Islet of Langerhans (tissue), 1 donor: ENCODE data around the gene LZTR1.

Experiments
- FAIRE-seq: peaks from one replicate; lab custom pipeline; 2011; peaks lifted over from hg19 to GRCh38; lab: Jason Lieb, UNC

The LZTR1 gene

DNA sequence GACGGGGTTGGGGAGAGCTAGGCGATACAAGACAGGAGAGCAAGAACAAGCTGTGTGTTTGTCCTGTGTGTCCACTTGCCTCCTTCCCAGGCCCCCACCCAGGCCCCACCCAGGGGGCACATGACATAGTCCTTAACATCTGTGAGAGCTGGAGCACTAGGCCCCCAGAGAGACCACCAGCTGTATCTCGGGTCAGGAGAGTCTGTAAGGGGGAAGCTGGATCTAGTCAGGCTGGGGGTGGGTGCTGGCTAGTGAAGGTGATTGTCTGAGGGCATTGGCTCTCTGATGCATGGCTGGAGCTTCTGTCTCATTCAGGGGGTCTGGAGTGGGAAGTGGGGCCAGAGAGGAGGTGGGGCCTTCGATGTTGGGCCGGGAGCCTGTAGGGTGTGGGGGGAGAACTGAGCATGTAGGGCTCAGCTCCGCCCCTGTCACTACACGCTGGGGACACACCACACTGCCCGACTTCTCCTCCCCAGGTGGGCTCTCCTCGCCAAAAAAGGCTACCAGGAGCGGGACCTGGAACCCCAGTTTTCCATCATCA is 33.4 kb downstream of the LZTR1 start:
- no peak for FAIRE-seq

DNA sequence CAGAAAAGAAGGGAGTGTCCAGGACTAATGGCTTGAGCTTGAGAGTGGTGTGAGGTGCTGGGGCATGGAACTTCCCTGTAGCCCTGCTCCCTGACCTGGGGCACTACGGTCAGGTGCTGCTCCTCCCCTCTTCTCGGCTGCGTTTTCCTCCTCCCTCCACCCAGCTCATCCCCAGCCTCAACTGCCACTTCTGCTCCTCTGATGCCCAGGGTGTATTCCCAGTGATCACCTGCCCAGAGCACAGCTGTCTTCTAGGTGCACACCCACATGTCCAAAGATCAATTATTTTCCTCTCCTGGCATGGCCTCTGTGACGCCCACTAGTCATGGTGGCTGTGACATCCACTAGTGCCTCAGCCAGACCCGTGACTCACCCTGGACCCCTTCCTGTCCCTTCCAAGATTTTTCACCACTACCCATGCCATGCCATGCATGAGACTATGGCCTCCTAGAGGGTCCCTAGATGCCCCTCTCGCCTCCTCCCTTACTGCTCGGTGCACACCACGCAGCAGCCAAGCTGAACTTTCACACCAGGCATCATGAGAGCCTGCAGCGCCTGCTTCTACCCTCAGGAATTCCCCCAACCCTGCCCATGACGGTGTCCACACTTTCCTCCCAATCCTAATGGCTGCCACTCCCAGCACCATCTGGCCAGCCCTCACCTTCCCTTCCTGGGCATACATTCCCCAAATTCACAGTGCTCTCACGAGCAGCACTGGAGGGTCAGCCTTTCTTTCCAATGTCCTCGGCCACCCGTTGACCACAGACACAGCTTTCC is 34.7 kb downstream of the LZTR1 start:
- no peak for FAIRE-seq

DNA sequence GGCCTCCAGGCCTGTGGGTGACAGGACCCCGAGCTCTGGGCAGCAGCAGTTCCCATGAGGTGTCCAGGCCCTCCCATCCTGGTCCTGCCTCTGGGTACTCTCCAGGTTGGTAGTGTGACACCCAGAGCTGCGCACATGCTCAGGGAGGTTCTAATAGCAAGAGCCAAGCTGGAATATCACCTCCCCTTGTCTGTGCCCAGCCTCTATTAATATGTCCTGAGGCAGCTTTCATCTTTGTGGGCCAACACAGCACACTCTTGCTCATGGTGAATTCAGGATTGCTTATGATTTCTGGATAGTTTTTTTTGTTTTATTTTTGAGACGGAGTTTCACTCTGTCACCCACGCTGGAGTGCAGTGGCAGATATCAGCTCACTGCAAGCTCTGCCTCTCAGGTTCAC is 36.2 kb downstream of the LZTR1 start:
- no peak for FAIRE-seq

DNA sequence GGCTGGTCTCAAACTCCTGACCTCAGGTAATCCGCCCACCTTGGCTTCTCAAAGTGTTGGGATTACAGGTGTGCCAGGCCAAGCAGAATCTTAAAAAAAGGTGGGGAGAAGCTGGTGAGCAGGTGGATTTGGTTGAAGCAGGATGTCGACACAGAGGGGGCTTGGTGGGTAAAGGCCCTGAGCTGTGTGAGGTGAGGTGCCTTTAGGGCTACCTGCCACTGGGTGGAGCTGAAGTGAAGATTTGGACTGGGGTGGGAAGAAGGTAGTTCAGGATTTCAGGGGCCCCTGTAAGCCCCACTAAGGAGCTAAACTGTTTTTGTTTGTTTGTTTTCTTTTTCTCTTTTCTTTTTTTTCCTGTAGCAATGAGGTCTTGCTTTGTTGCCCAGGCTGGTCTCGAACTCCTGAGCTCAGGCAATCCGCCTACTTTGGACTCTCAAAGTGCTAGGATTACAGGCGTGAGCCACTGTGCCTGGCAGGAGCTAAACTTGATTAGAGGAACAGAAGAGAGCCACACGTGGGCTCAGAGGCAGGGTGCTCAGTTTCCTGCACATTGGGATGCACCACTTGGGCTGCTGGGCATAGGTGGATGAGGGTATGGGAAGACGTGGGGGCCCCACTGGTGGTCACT is 38.8 kb downstream of the LZTR1 start:
- no peak for FAIRE-seq

DNA sequence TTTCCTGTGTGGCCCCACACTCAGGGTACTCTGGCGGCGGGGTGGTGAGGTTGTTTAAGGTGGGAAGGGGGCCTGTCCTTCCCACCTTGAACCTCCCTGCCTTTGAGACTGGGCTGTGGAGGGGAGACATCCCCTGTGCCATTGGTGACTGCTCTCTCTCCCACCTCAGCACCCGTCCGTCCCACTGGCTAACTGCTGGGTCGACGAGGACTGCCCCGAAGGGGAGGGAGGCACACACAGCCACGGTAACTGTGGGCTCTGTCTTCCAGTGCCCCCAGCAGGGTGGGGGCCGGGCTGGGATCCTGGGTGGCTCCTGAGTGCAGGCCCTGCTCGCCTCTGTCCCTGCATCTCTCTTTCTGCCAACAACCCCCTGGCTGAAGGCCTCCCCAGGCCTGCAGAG is 40.4 kb downstream of the LZTR1 start:
- FAIRE-seq = no peak

DNA sequence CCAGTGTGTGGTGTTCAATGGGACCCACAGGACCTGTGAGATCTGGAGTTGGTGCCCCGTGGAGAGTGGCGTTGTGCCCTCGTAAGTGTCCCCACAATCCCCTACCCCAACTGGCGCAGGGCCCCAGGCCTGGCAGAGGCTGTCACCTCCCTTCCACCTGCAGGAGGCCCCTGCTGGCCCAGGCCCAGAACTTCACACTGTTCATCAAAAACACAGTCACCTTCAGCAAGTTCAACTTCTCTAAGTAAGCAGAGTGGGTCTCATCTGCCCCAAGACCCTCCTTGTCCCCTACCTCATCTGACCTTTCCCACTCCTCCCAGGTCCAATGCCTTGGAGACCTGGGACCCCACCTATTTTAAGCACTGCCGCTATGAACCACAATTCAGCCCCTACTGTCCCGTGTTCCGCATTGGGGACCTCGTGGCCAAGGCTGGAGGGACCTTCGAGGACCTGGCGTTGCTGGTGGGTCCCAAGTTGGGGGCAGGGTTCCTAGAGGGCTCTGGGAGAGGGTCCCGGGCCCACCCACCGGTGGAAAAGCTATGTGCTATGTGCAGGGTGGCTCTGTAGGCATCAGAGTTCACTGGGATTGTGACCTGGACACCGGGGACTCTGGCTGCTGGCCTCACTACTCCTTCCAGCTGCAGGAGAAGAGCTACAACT is 41.0 kb downstream of the LZTR1 start:
- no peak for FAIRE-seq

DNA sequence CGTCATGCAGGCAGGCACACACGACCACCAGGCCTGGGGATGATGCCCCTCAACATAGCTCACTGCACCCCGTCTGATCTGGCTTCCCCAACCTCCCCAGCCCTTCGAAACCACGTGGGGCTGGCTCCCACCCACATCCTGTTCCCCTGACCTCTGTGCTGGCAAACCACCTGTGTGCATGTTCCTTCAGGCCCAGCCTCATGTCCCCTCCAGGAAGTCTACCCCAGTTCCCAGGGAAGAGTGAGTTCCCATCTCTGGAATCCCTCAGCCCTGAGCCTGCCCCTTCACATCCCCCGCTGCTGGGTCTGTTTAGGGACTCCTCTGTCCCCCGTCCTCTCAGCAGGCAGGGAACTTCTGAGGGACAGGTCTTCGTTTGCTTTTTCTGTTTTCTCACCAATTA is 43.2 kb downstream of the LZTR1 start:
- FAIRE-seq = no peak

DNA sequence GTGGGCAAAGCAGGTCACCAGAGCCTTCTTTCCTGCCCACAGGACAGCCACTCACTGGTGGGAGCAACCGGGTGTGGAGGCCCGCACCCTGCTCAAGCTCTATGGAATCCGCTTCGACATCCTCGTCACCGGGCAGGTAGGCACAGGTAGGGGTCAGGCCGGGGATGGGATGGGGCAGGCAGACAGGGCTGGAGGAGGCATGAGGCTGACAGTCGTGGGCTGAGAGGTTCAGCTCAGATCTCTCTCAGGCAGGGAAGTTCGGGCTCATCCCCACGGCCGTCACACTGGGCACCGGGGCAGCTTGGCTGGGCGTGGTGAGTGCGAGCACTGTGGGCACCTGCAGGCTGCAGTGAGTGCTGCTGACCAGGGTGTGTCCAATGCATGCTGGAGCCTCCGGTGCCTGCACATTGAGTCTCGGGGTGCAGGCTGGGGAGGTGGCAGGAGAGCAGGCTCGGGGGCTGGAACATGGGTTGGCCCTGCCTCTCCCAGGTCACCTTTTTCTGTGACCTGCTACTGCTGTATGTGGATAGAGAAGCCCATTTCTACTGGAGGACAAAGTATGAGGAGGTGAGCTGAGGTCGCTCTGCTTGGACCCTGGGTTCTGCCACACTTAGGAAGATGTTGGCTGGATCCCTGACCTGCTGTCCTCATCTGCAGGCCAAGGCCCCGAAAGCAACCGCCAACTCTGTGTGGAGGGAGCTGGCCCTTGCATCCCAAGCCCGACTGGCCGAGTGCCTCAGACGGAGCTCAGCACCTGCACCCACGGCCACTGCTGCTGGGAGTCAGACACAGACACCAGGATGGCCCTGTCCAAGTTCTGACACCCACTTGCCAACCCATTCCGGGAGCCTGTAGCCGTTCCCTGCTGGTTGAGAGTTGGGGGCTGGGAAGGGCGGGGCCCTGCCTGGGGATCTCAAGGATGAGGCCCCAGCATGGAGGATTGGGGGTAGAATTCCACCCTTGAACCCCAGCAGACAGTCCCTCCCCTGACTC is 44.0 kb downstream of the LZTR1 start:
- no peak for FAIRE-seq

DNA sequence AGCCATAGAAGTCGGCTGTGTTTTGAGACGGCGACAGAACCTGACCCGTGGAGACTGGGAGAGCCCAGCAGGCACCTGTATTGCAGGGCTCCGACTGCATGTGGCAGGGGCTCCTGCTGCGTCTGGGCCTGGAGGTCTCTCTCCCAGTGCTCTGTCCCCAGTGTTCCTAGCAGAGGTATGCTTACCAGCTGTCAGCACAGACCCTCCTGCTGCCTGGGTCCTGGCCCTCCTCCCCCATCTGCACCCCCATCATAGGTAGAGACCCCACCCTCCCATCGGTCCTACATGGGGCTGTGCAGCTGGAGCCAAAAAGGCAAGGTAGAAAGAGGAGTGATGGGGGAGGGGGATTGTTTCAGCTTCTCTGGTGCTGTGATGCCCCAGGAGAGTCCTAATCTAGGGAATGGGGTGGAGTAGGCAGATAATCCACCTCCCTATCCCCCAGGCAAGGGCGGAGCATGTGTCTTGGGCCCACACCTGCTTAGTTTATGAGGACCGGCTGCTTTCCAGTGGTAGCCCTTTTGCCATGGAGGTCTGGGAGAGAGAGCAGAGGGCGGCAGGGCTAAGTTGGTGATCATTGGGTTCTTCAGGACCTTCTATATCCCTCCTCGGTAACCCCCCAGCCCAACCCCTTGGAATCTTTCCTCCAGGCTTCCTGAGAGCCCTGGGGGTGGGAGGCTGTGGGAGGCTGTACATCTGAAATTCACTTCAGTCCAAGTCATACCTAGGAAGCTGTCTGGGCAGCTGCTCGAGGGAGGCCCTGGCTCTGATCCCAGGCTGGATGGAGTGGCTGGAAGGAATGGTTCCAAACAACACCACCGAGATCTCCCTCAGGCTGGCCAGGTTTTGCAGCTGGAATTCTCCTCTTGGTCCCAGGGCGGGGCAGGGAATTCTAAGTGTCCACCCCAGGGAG is 44.9 kb downstream of the LZTR1 start:
- no peak for FAIRE-seq

DNA sequence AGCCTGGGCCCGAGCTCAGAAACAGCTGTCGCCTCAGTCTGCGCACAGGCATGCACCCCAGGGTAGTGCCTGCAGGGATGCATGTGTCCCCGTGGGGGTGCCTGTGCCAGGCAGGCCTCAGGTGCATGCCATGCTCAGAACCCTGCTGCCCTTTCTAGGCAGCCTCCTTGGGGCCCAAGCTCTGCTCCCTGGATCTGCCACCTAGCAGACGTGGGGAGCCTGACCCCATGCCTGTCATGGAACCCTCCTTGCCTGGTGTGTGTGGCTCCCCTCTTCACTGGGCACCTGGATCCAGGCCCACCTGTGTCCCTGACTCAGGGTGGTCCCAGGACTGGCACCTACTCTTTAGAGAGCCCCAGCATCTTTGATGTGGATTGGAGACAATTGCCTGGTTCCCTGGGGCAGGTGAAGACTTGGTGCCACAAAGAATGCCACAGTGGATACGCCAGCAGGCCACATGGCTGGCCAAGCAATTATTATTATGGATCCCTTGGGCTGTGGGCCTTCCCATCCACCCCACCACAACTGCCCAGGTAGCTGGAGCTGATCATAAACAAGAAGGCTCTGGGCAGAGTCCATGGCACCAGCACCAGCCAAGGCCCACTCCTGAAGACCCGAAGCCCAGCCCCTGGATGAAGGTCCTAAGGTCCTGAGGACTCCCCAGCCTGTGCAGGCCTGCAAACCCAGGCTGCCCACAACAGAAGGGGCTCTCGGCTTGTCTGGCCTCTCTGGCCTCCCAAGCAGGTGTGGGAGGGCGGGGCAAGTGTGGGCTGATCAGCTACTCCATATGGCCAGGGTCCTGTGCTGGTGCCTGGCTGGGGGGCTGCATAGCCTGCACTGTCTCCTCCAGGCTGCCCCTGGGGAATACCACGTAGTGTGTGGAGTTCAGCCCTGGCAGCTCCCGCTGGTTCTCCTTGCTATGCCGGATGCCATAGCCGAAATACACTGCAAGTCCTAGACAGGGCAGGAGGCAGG is 46.5 kb downstream of the LZTR1 start:
- no peak for FAIRE-seq

DNA sequence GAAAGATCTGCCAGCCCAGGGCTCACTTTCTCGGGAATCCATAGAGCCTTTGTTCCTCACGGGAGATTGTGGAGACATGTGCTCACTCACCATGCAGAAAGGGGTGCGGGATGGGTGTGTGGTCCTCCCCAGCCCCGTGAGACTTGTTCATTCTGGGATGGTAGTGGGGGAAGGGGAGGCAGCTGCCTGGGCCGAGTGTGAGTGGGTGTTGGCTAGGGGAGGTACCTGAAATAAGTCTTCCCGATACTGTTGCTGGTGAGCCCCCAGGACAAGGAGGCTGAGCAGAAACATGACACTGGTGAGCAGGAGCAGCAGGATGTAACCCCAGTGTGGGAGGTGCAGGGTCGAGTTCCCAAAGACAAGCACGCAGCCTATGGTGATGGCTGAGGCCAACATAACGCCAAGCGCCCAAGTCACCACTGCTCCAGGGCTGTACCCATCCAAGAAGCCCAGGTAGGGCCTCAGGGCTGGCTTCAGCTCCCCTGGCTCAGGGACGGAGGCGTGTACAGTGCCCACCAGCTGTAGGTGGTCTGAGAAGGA is 47.5 kb downstream of the LZTR1 start:
- no peak for FAIRE-seq

DNA sequence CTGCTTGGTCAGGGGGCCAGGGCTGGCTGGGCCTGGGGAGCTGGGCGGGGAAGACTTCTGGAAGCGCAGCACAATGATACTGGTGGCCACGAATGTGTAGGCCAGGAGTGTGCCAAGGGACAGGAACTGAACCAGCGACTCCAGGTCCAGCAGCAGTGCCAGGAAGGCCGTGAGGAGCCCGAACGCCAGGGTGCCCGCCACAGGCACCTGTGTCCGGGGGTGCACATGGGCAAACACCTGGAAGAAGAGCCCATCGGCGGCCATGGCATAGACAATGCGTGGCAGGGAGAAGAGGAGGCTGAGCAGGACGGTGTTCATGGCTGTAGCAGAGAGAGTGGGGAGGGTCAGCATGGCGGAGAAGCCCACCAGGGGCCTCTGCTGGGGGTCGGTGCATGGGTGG is 47.9 kb downstream of the LZTR1 start:
- no peak for FAIRE-seq

DNA sequence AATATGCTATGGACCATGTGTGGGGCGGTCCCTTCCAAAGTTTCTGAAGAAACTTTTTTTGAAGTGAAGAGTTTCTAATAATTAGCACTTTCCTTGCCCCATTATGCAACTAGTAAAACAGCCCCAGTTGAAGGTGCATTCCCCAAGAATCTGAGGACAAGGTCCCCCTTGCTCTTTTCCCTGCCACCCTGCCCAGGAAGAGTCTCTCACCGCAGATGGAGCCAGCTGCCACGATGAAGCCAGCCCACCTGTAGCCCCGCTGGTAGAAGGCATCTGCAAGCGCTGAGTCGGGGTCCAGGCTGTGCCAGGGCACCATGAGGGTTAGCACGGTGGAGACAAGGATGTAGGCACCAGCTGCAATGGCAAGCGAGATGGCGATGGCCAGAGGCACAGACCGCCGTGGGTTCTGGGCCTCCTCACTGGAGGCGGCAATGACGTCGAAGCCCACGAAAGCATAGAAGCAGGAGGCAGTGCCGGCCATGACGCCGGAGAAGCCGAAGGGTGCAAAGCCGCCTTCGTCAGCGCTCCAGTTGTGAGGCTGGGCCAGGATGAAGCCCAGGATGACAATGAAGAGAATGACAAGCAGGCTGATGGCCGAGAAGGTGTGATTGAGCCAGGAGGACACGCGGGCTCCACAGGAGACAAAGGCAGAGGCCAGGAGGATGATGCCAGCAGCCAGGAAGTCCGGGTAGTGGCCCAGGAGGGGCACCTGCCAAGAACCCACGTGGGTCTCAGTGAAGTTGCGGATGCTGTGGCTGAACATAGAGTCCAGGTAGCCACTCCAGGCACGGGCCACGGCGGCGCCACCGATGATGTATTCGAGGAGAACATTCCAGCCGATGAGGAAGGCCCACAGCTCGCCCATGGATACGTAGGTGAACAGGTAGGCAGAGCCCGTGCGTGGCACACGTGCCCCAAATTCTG is 48.8 kb downstream of the LZTR1 start:
- no peak for FAIRE-seq

DNA sequence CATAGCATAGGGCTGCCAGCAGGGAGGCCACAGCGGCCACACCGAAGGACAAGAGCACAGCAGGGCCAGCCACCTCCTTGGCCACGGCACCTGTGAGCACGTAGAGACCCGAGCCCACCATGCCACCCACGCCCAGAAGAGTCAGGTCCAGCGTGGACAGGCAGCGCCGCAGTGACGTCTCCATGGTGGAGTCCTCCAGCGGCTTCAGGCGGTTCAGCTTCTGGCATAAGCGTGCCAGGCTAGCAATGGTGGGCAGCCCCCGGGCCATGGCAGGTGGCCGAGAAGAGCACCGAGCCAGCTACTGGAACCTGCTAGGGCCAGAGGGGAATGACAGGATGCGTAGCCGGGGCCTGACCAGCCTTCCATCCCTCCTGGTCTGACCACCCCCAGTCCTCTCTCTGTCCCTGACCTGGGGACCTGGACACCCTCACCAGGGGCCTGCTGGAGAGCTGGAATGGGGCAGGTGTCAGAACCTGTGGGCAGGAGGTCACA is 49.5 kb downstream of the LZTR1 start:
- no peak for FAIRE-seq

DNA sequence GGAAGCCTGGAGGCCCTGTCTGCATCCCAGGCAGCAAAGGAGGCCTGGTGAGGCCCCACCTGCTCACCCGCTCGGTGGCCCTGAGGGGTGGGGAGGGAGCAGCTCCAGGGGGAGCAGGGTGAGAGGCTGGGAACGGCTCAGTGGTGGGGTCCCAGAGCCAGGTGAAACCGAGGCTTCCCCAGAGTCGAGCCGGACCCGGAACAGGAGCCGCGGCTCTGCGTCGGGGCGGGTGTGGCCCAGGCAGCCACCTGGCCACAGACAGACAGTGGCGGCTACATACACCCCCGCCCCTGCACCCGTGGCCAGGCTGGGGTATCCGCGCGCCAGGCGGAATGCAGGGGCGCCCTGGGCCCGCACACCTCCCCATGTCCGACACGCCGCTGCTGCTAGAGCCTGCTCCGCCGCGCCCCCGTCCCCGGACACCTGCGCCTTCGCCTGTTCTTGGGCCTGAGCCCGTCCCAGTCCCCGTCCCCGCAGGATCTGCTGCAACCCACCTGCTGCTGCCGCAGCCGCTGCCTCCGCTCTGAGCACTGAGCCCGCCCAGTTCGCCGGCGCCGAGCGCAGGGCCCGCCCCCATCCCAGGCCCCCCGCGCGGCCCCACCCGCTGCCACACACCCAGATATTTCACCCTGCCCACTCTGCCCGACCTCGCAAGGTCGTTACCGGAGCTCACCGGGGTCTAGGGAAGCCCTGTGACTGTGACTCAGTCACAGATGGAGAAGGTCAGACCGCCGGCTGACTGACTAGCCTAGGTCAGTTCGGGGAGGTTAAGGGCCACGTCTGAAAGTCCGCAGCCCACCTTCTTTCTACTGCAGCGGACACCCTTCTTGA is 50.2 kb downstream of the LZTR1 start, which contains the start of gene SLC7A4:
Gene SLC7A4, minus strand, starts transcription at position 525 of the 831 bp plus-strand sequence. CDS start 749 bp downstream, outside the sequence.
- no peak for FAIRE-seq

DNA sequence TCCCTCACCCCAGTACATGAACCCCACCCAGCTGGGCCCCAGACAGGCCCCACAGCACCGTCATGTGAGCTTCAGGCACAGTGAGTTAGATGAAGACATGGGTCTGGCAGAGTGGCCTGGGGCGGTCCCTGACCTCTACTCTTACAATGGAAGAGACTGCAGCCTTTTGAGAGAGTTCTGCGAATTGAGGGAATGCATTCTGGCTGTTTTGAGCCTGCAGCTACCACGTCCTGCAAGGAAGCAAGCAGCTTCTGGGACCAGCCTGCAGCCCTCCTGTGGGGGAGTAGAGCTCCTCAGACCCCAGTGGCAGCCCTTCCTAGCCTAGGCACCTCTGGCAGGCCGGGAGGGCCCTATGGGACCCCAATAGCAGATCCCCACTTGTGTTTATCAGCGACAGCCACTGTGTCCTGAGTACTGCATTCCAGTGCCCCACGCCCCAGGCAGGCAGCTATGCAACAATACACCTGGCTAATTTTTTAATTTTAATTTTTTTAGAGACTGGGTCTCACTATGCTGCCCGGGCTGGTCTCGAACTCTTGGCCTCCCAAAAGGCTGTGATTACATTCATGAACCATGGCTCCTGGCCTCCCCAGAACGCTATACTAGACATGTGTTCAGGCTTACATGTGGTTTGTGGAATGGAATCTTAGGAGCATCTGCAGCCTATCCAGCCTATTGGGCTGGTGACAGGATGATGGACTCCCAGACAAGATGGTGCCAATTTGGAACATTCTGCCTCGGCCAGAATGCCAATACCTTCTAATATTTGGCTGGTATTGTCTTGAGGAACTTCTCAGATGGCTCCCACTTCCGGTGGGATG is 51.0 kb downstream of the LZTR1 start:
- no peak for FAIRE-seq
